MM.1S (cell line): ENCODE measurements around the gene RGS11.

Experiments
- DNase-seq: peaks from one replicate; pipeline ENCODE4 v3.0.0-alpha.2; 2015
- H2AFZ ChIP-seq: fragments of 300-600 bp; sonication (generic); 2 replicates; pipeline ENCODE4 v1.6.0; 2016; ENCODE audit warnings: antibody characterized with exemption, low read length
- H3F3A ChIP-seq: fragments of 300-600 bp; sonication (generic); 2 replicates; pipeline ENCODE4 v1.6.1; 2016; ENCODE audit warnings: mild to moderate bottlenecking, antibody characterized with exemption, low read length, moderate library complexity, mixed read lengths; ENCODE audit not compliant: insufficient read depth
- H3K27ac ChIP-seq: fragments of 300-600 bp; sonication (generic); 2 replicates; pipeline ENCODE4 v1.5.1; 2016; ENCODE audit warnings: mild to moderate bottlenecking, low read length
- H3K27me3 ChIP-seq: fragments of 300-600 bp; sonication (generic); replicated peaks from 2 replicates; pipeline ENCODE4 v1.6.0; 2016; ENCODE audit warnings: low read length; ENCODE audit not compliant: insufficient read depth
- H3K36me3 ChIP-seq: fragments of 300-600 bp; sonication (generic); replicated peaks from 2 replicates; pipeline ENCODE4 v1.6.1; 2016; ENCODE audit warnings: mild to moderate bottlenecking, low read length, mixed read lengths; ENCODE audit not compliant: insufficient read depth
- H3K4me1 ChIP-seq: fragments of 300-600 bp; sonication (generic); 2 replicates; pipeline ENCODE4 v1.6.1; 2016; ENCODE audit warnings: low read length, mixed read lengths
- H3K4me2 ChIP-seq: fragments of 300-600 bp; sonication (generic); 2 replicates; pipeline ENCODE4 v1.6.0; 2016; ENCODE audit warnings: low read depth, low read length
- H3K4me3 ChIP-seq: fragments of 300-600 bp; sonication (generic); 2 replicates; pipeline ENCODE4 v1.5.1; 2016; ENCODE audit warnings: low read length, mixed read lengths
- H3K79me2 ChIP-seq: fragments of 300-600 bp; sonication (generic); 2 replicates; pipeline ENCODE4 v1.6.1; 2016; ENCODE audit warnings: mixed run types, low read length, mixed read lengths
- H3K9ac ChIP-seq: fragments of 300-600 bp; sonication (generic); 2 replicates; pipeline ENCODE4 v1.6.1; 2016; ENCODE audit warnings: low read length, mixed read lengths
- H3K9me2 ChIP-seq: fragments of 300-600 bp; sonication (generic); replicated peaks from 2 replicates; pipeline ENCODE4 v1.6.1; 2016; ENCODE audit warnings: mild to moderate bottlenecking, low read length, mixed read lengths; ENCODE audit not compliant: insufficient read depth
- H3K9me3 ChIP-seq: fragments of 300-600 bp; sonication (generic); replicated peaks from 2 replicates; pipeline ENCODE4 v1.6.1; 2016; ENCODE audit warnings: mild to moderate bottlenecking, low read length, mixed read lengths; ENCODE audit not compliant: insufficient read depth
- H4K20me1 ChIP-seq: fragments of 300-600 bp; sonication (generic); 2 replicates; pipeline ENCODE4 v1.6.1; 2016; ENCODE audit warnings: mild to moderate bottlenecking, low read length, moderate library complexity, mixed read lengths; ENCODE audit not compliant: insufficient read depth
- EZH2 ChIP-seq: fragments of 300-600 bp; sonication (generic); optimal IDR thresholded peaks from 2 replicates; pipeline ENCODE3; 2017; ENCODE audit warnings: low read depth, mild to moderate bottlenecking, antibody characterized with exemption, low read length, mixed read lengths
- EZH2phosphoT487 ChIP-seq: fragments of 300-600 bp; sonication (generic); IDR thresholded peaks from 2 replicates; pipeline ENCODE4 v1.6.1; 2018; ENCODE audit warnings: antibody characterized with exemption, low read length
- TF ChIP-seq, protein P1 (sequence below): fragments of 300-600 bp; sonication (generic); IDR thresholded peaks from 2 replicates; pipeline ENCODE4 v1.5.1; 2016; ENCODE audit warnings: antibody characterized with exemption, low read length, mixed read lengths

Gene RGS11

DNA sequence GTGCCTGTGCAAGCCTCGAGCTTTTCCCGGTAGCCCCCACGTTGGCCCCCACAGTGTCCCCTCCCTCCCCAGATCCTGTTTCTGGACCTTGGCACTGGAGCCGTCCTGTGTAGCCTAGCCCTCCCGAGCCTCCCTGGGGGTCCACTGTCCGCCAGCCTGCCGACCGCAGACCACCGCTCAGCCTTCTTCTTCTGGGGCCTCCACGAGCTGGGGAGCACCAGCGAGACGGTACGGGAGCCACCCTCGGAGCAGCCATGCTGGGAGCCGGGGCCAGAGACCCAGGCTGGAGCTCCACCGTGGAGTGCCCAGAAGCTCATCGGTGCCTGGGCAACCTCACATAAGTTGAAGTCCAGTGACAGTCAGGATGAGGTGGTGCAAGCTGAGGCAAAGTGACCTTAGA lies 11.8 kb downstream of the RGS11 start:
- Histone ChIP-seq H3K36me3 (no peaks in the 10 kb centered on the region), H3K27ac (no peak overlapping the region), H3K4me3 (no peak overlapping the region), H3K9me3 (no peaks in the 10 kb centered on the region), H2AFZ (no peak overlapping the region), H3K27me3 (no peaks in the 10 kb centered on the region), H3K4me1 (no peaks in the 10 kb centered on the region), H3F3A (no peaks in the 10 kb centered on the region), H4K20me1 (no peaks in the 10 kb centered on the region), H3K79me2 (no peaks in the 10 kb centered on the region), H3K9me2 (no peaks in the 10 kb centered on the region), H3K9ac (no peak overlapping the region), H3K4me2 (no peak overlapping the region)
- TF ChIP-seq, protein P1, sequence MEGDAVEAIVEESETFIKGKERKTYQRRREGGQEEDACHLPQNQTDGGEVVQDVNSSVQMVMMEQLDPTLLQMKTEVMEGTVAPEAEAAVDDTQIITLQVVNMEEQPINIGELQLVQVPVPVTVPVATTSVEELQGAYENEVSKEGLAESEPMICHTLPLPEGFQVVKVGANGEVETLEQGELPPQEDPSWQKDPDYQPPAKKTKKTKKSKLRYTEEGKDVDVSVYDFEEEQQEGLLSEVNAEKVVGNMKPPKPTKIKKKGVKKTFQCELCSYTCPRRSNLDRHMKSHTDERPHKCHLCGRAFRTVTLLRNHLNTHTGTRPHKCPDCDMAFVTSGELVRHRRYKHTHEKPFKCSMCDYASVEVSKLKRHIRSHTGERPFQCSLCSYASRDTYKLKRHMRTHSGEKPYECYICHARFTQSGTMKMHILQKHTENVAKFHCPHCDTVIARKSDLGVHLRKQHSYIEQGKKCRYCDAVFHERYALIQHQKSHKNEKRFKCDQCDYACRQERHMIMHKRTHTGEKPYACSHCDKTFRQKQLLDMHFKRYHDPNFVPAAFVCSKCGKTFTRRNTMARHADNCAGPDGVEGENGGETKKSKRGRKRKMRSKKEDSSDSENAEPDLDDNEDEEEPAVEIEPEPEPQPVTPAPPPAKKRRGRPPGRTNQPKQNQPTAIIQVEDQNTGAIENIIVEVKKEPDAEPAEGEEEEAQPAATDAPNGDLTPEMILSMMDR: no peak
- no peak for TF ChIP-seq EZH2phosphoT487
- TF ChIP-seq EZH2: no peak
- DNase-seq: no peak

DNA sequence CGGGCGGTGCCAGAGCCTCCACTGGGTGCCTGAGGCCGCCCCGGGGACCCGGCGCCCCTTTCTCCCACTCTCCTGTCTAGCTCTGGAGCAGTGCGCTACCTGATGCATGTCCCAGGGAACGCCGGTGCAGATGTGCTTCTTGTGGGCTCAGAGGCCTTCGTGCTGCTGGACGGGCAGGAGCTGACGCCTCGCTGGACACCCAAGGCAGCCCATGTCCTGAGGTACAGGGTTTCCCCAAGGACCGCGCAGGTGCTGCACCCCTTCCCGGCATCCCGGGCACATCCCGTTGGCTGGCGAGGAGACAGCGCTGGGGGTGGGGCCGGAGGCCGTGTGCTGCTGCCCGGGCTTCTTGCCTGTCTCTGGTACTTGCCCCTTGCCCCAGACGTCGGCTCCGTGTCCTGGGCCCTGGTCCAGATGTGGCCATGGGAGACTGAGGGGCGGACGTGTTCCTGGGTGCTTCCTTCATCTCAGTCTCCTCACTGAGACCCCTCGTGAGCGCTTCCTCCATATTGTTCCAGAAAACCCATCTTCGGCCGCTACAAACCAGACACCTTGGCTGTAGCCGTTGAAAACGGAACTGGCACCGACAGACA lies 12.5 kb downstream of the RGS11 start:
- TF ChIP-seq EZH2phosphoT487: no peak
- no peak for TF ChIP-seq EZH2
- TF ChIP-seq, protein P1: no peak
- Histone ChIP-seq H3K27me3 (no peaks in the 10 kb centered on the region), H3K36me3 (no peaks in the 10 kb centered on the region), H4K20me1 (no peaks in the 10 kb centered on the region), H3K4me1 (no peaks in the 10 kb centered on the region), H3K9me2 (no peaks in the 10 kb centered on the region), H3K79me2 (no peaks in the 10 kb centered on the region), H3K4me3 (no peak overlapping the region), H3K27ac (no peak overlapping the region), H3K4me2 (no peak overlapping the region), H3K9me3 (no peaks in the 10 kb centered on the region), H3K9ac (no peak overlapping the region), H3F3A (no peaks in the 10 kb centered on the region), H2AFZ (no peak overlapping the region)
- no peak for DNase-seq

DNA sequence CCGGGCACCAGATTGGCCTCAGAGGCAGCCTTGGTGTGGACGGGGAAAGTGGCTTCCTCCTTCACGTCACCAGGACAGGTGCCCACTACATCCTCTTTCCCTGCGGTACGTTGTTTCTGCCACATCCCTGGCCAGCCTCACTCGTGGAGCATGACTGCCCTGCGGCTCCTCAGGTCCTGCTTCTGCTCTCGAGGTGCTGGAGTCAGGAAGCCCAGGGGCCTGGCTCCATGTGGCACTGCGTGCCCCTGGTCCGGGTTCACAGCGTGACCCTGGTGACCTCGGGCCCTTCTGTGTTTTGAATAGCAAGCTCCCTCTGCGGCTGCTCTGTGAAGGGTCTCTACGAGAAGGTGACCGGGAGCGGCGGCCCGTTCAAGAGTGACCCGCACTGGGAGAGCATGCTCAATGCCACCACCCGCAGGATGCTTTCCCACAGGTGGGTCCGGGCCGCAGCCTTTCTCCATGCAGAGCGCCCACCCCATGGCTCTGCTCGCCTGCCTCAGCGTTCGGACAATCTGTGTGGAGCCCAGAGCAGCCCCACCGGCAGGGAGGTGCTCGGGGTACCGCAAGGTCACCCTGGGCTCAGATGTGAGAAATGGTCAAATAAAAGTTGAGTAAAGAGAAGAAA lies 13.5 kb downstream of the RGS11 start:
- H3K36me3 ChIP-seq: no peaks in the 10 kb centered on the region
- TF ChIP-seq EZH2: no peak
- TF ChIP-seq EZH2phosphoT487: no peak
- TF ChIP-seq, protein P1: no peak
- H3K9me2 ChIP-seq: no peaks in the 10 kb centered on the region
- H3K27ac ChIP-seq: no peak overlapping the region
- H3K9me3 ChIP-seq: no peaks in the 10 kb centered on the region
- no peaks in the 10 kb centered on the region for H3F3A ChIP-seq
- H3K79me2 ChIP-seq: no peaks in the 10 kb centered on the region
- DNase-seq: no peak
- H2AFZ ChIP-seq: no peak overlapping the region
- H3K4me2 ChIP-seq: no peak overlapping the region
- H3K9ac ChIP-seq: no peak overlapping the region
- no peaks in the 10 kb centered on the region for H3K27me3 ChIP-seq
- H3K4me3 ChIP-seq: no peak overlapping the region
- no peaks in the 10 kb centered on the region for H3K4me1 ChIP-seq
- no peaks in the 10 kb centered on the region for H4K20me1 ChIP-seq
